ENCODE results near the gene NHS. TPM values are rescaled to one million over a fixed set of nuclear protein-coding genes. Genes with fewer than 3 reads are reported as not detected.

The NHS gene
- total RNA-seq, 4 donors from 2014 or later, result 5.0 to 8.7 (median 6.2) TPM

DNA sequence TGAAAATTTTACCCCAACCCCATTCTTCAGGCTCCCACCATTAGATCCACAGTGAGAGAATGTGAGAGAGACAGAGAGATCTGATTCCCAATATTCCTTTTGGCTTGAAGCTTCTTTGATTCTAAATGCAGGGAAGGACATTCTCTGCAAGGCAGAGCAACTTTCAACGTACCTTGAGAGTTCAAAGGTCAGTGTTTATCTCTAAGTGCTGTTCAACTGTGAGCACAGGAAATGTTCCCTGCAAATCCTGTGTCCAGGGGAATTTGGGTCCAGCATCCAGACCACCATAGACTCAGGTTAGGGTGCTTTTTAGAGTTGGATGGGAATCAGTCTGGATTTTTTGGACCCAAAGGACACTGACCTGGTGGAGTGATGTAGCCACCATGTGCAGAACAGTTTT, 97.4 kb downstream of the NHS start:
- TF ChIP-seq CTCF (IDR thresholded peaks at IDR 0.05) (no peak), POLR2AphosphoS5 (IDR thresholded peaks at IDR 0.05) (no peak), EP300 (IDR thresholded peaks at IDR 0.05) (no peak), POLR2A (IDR thresholded peaks at IDR 0.05; ENCODE audit: low read depth) (no peak)
- no peak overlapping the region for H3K27ac ChIP-seq (replicated peaks in 1 of 4)
- H3K4me3 ChIP-seq, result no peak overlapping the region
- 45% methylated on average over 1 of the region's 1 CpG for WGBS
- no peaks in the 10 kb centered on the region for H3K9me3 ChIP-seq
- no peaks in the 10 kb centered on the region for H3K36me3 ChIP-seq
- intact Hi-C loops (cut with DNase I), result no loop called here
- H3K27me3 ChIP-seq, result no peaks in the 10 kb centered on the region
- H3K4me1 ChIP-seq, result peaks cover 0 to 18% (median 13%) of the 10 kb centered on the region in 4 donors
- DNase-seq (ENCODE audit: extremely low spot score), result no peak

DNA sequence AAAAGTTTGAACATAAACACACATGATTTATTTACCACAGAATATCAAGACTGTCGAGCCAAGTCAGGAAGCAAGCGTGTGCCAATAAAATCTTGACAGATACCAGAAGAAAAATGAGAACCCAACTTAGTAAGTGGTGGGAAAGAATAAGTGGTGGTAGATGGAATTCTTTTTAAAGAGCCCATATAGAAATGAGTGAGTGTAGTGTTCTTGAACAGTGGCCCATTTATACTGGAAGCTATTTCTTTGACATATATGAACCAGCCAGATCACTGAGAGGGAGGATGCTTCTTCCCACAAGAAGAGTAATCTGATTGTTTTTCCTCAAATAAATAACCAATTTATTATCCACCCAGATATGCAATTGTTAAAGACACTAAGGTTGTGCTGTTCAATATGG, 98.0 kb downstream of the NHS start:
- Histone ChIP-seq H3K4me3 (no peak overlapping the region), H3K27me3 (no peaks in the 10 kb centered on the region), H3K27ac (replicated peaks in 1 of 4) (no peak overlapping the region), H3K9me3 (no peaks in the 10 kb centered on the region), H3K36me3 (no peaks in the 10 kb centered on the region), H3K4me1 (peaks cover 0 to 18% (median 13%) of the 10 kb centered on the region in 4 donors)
- 51% methylated on average over 2 of the region's 2 CpGs for WGBS
- DNase-seq (ENCODE audit: extremely low spot score), result no peak
- TF ChIP-seq CTCF (IDR thresholded peaks at IDR 0.05) (no peak), POLR2A (IDR thresholded peaks at IDR 0.05; ENCODE audit: low read depth) (no peak), POLR2AphosphoS5 (IDR thresholded peaks at IDR 0.05) (no peak), EP300 (IDR thresholded peaks at IDR 0.05) (no peak)
- intact Hi-C loops (cut with DNase I), result no loop called here

- no peak for TF ChIP-seq POLR2AphosphoS5 (IDR thresholded peaks at IDR 0.05)
- no peak for TF ChIP-seq EP300 (IDR thresholded peaks at IDR 0.05)
- no peak for TF ChIP-seq CTCF (IDR thresholded peaks at IDR 0.05)
- TF ChIP-seq POLR2A (IDR thresholded peaks at IDR 0.05; ENCODE audit: low read depth), result no peak
- WGBS, result 66% methylated on average over 2 of the region's 2 CpGs
- H3K9me3 ChIP-seq, result no peaks in the 10 kb centered on the region
- H3K27me3 ChIP-seq, result no peaks in the 10 kb centered on the region
- DNase-seq (ENCODE audit: extremely low spot score), result no peak
- intact Hi-C loops (cut with DNase I), result no loop called here
- H3K27ac ChIP-seq (replicated peaks in 1 of 4), result no peak overlapping the region
- peaks cover 0 to 18% (median 13%) of the 10 kb centered on the region in 4 donors for H3K4me1 ChIP-seq
- no peaks in the 10 kb centered on the region for H3K36me3 ChIP-seq
- no peak overlapping the region for H3K4me3 ChIP-seq
Measured at GRCh38 chrX:17474892-17475291, 99.9 kb downstream of the NHS start.

- Histone ChIP-seq H3K4me3 (no peak overlapping the region), H3K9me3 (no peaks in the 10 kb centered on the region), H3K36me3 (no peaks in the 10 kb centered on the region), H3K4me1 (peaks cover 0 to 18% (median 13%) of the 10 kb centered on the region in 4 donors), H3K27ac (replicated peaks in 1 of 4) (no peak overlapping the region), H3K27me3 (no peaks in the 10 kb centered on the region)
- WGBS, result 50% methylated on average over 6 of the region's 6 CpGs
- TF ChIP-seq POLR2A (IDR thresholded peaks at IDR 0.05; ENCODE audit: low read depth) (no peak), CTCF (IDR thresholded peaks at IDR 0.05) (no peak), EP300 (IDR thresholded peaks at IDR 0.05) (no peak), POLR2AphosphoS5 (IDR thresholded peaks at IDR 0.05) (no peak)
- DNase-seq (ENCODE audit: extremely low spot score), result no peak
- intact Hi-C loops (cut with DNase I), result no loop called here
Measured at GRCh38 chrX:17475449-17476217, 100.6 kb downstream of the NHS start.

Data from esophagus muscularis mucosa (tissue), 4 donors.